ENCODE data around the gene CDH12. TPM values are rescaled to one million over a fixed set of nuclear protein-coding genes. Genes with fewer than 3 reads are reported as not detected.
"Not testable (repeated sequence)": the region's sequence is repeated elsewhere in the genome, so short reads cannot be mapped to it uniquely, and the experiment has no call there.

CDH12 gene
- total RNA-seq, 2 experiments from 2014 or later: not detected

- Mint-ChIP-seq H3K27ac (no peak overlapping the region), H3K4me3 (no peak overlapping the region), H3K27me3 (ENCODE audit: low read depth) (no peaks in the 10 kb centered on the region), H3K4me1 (ENCODE audit: low read depth) (no peaks in the 10 kb centered on the region), H3K9me3 (ENCODE audit: insufficient read depth) (peaks cover 3% of the 10 kb centered on the region), H3K36me3 (ENCODE audit: low read depth) (no peaks in the 10 kb centered on the region)
- ChIA-PET CTCF (no interaction called here), POLR2A (no interaction called here)
- ATAC-seq: no peak
- DNase-seq: no peak
These were observed 796.5 kb downstream of the CDH12 start for GRCh38 chr5:22056601-22057000.

DNA sequence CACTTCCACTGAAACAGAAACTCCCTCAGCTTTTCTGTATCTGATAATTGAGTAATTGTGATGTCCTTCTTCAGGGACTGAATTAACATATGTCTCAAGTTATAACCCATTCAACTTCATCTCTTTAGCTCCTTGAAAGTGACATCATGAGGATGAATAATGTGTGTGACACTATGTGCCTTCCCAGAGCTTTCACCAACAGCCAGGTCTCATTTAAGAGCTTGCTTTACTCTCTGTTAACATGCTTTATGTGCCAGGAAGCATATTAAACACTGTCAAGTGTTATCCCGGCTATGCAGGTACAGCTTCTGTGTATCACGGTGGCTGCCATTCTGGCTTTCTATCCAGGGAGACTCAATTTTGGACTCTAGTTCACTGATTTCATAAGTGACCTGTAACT is 799.9 kb downstream of the CDH12 start:
- Mint-ChIP-seq H3K36me3 (ENCODE audit: low read depth) (no peaks in the 10 kb centered on the region), H3K4me1 (ENCODE audit: low read depth) (no peaks in the 10 kb centered on the region), H3K27me3 (ENCODE audit: low read depth) (no peaks in the 10 kb centered on the region), H3K27ac (no peak overlapping the region), H3K4me3 (no peak overlapping the region), H3K9me3 (ENCODE audit: insufficient read depth) (peaks cover 3% of the 10 kb centered on the region)
- POLR2A ChIA-PET: no interaction called here
- DNase-seq (no peak), ATAC-seq (no peak)
- CTCF ChIA-PET: no interaction called here

DNA sequence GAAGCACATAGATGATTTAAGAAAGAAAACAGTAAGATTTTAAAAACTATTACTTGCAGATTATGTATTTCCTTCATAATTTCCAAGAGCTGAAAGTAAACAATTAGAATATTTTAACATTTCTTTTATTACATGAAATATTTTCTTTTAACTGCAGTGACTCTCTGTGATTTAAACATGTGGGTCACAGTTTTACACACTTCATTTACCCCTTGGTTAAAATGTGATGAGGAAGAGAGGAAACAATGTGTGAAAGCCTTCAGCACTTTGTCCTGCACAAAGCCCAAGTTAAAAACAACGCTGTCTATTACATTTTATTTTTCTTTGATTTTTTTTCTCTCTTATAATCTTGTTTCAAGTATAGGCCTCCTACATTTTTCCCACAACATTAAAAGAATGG is 801.3 kb downstream of the CDH12 start:
- H3K9me3 Mint-ChIP-seq (ENCODE audit: insufficient read depth): peaks cover 3% of the 10 kb centered on the region
- no peaks in the 10 kb centered on the region for H3K4me1 Mint-ChIP-seq (ENCODE audit: low read depth)
- H3K27ac Mint-ChIP-seq: no peak overlapping the region
- DNase-seq (no peak), ATAC-seq (no peak)
- POLR2A ChIA-PET: no interaction called here
- no peaks in the 10 kb centered on the region for H3K27me3 Mint-ChIP-seq (ENCODE audit: low read depth)
- no peaks in the 10 kb centered on the region for H3K36me3 Mint-ChIP-seq (ENCODE audit: low read depth)
- H3K4me3 Mint-ChIP-seq: no peak overlapping the region
- CTCF ChIA-PET: no interaction called here

DNA sequence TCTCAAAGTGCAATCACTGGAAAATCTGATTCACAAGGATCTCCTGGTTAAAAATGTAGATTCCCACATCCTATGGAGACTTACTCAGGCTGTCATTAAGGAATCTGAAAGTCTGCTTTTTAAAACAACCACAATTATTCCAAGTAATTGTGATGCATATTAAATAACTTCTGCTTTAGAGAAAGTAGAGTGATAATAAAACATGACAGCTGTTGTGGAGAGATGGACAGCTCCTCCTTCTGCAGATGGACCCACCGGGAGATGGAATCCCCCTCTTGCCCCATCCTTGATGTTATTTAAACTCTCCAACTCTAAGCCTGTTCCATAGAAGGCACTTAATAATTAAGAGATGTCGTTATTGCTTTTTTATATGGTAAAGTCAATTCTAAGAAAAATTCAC is 802.2 kb downstream of the CDH12 start:
- Mint-ChIP-seq H3K9me3 (ENCODE audit: insufficient read depth) (peaks cover 3% of the 10 kb centered on the region), H3K4me3 (no peak overlapping the region), H3K4me1 (ENCODE audit: low read depth) (no peaks in the 10 kb centered on the region), H3K27me3 (ENCODE audit: low read depth) (no peaks in the 10 kb centered on the region), H3K27ac (no peak overlapping the region), H3K36me3 (ENCODE audit: low read depth) (no peaks in the 10 kb centered on the region)
- CTCF ChIA-PET: no interaction called here
- ATAC-seq (no peak), DNase-seq (no peak)
- POLR2A ChIA-PET: no interaction called here

DNA sequence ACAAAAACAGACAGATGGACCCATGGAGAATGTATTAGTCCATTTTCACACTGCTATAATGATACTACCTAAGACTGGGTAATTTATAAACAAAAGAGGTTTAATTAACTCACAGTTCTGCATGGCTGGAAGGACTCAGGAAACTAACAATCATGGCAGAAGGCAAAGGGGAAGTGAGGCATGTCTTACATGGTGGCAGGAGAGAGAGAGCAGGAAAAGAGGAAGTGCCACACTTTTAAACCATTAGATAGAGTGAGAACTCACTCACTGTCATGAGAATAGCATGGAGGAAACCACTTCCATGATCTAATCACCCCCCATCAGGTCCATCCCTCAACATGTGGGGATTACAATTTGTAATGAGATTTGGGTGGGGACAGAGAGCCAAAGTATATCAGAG is 808.9 kb downstream of the CDH12 start:
- Mint-ChIP-seq H3K27me3 (ENCODE audit: low read depth) (no peaks in the 10 kb centered on the region), H3K27ac (no peak overlapping the region), H3K9me3 (ENCODE audit: insufficient read depth) (peaks cover 13% of the 10 kb centered on the region), H3K4me3 (no peak overlapping the region), H3K36me3 (ENCODE audit: low read depth) (no peaks in the 10 kb centered on the region), H3K4me1 (ENCODE audit: low read depth) (no peaks in the 10 kb centered on the region)
- DNase-seq: no peak
- ATAC-seq: no peak
- POLR2A ChIA-PET: no interaction called here
- CTCF ChIA-PET: no interaction called here

DNA sequence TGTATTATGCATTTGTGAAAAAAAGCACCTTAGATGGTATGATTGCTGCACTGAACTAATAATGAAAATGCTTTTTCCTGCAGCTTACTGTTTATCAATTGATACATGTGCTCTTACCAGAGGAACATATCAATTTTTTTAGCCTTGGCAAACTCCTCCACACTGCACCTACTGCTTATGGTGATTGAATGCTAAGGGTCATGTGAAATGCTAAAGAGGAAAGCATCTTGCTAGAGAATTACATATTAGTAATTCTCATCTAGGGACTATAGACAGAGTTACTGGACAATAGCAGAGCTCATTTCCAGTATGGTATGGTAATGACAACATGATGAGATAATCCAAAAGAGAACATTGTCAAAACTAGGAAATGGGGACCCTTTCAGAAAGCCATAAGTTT is 817.1 kb downstream of the CDH12 start:
- POLR2A ChIA-PET: no interaction called here
- Mint-ChIP-seq H3K27me3 (ENCODE audit: low read depth) (no peaks in the 10 kb centered on the region), H3K4me1 (ENCODE audit: low read depth) (no peaks in the 10 kb centered on the region), H3K9me3 (ENCODE audit: insufficient read depth) (peaks cover 12% of the 10 kb centered on the region), H3K4me3 (no peak overlapping the region), H3K36me3 (ENCODE audit: low read depth) (no peaks in the 10 kb centered on the region), H3K27ac (no peak overlapping the region)
- DNase-seq (no peak), ATAC-seq (no peak)
- CTCF ChIA-PET: no interaction called here

- ChIA-PET CTCF (no interaction called here), POLR2A (no interaction called here)
- H3K4me3 Mint-ChIP-seq: no peak overlapping the region
- H3K36me3 Mint-ChIP-seq (ENCODE audit: low read depth): no peaks in the 10 kb centered on the region
- no peak for ATAC-seq
- no peak for DNase-seq
- no peak overlapping the region for H3K27ac Mint-ChIP-seq
- H3K4me1 Mint-ChIP-seq (ENCODE audit: low read depth): no peaks in the 10 kb centered on the region
- peaks cover 5% of the 10 kb centered on the region for H3K9me3 Mint-ChIP-seq (ENCODE audit: insufficient read depth)
- H3K27me3 Mint-ChIP-seq (ENCODE audit: low read depth): no peaks in the 10 kb centered on the region
These were observed 820.1 kb downstream of the CDH12 start for GRCh38 chr5:22033066-22033465.

DNA sequence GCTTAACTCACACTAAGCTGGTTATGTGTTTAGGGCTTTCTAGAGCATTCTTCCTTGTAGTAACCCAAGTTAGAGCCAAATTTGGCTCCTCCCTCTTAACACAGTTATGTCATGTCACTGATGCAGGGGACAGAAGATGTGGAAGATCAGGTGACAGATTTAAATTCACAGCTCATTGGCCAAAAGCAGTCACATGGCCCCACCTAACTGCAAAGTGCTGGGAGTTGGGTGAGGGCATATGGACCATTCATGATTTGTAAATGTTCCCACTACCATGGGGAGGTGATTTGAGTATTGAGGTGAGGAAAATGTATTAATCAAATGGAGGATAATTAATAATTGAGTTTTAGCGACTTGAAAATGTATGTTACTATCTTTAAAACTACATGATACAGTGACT is 829.4 kb downstream of the CDH12 start:
- ChIA-PET CTCF (no interaction called here), POLR2A (no interaction called here)
- no peaks in the 10 kb centered on the region for H3K27me3 Mint-ChIP-seq (ENCODE audit: low read depth)
- H3K4me1 Mint-ChIP-seq (ENCODE audit: low read depth): no peaks in the 10 kb centered on the region
- H3K36me3 Mint-ChIP-seq (ENCODE audit: low read depth): no peaks in the 10 kb centered on the region
- H3K4me3 Mint-ChIP-seq: no peak overlapping the region
- H3K27ac Mint-ChIP-seq: no peak overlapping the region
- DNase-seq (no peak), ATAC-seq (no peak)
- H3K9me3 Mint-ChIP-seq (ENCODE audit: insufficient read depth): no peaks in the 10 kb centered on the region

- POLR2A ChIA-PET; H3K27me3 Mint-ChIP-seq (ENCODE audit: low read depth); H3K27ac Mint-ChIP-seq; H3K9me3 Mint-ChIP-seq (ENCODE audit: insufficient read depth); CTCF ChIA-PET; H3K36me3 Mint-ChIP-seq (ENCODE audit: low read depth); ATAC-seq; DNase-seq; H3K4me3 Mint-ChIP-seq; H3K4me1 Mint-ChIP-seq (ENCODE audit: low read depth): not testable (repeated sequence)
These were observed 840.3 kb downstream of the CDH12 start for GRCh38 chr5:22012893-22013292.

DNA sequence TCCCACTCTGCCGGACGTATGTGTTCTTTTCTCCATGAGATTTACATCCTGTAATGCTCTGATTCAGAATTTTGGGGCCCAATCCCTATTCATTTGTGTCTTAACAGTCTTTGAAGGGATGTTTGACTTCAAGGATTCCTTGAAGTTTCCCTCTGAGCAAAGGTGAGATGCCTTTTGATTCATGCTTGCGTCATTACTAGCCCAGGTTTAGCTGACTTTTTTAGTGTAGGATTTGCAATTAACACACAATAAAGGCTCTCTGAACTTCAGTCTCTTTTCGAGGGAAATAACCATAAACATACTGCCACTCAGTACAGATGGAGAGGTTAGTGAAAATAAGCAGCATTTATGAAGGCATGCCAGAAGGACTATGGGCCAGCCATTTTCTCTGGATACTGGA is 842.3 kb downstream of the CDH12 start:
- H3K36me3 Mint-ChIP-seq (ENCODE audit: low read depth); H3K9me3 Mint-ChIP-seq (ENCODE audit: insufficient read depth); H3K27ac Mint-ChIP-seq; ATAC-seq; H3K4me3 Mint-ChIP-seq; POLR2A ChIA-PET; CTCF ChIA-PET; H3K4me1 Mint-ChIP-seq (ENCODE audit: low read depth); H3K27me3 Mint-ChIP-seq (ENCODE audit: low read depth); DNase-seq: not testable (repeated sequence)

GRCh38 chr5:22001097-22001496 is 852.0 kb downstream of the CDH12 start:
- H3K4me3 Mint-ChIP-seq; H3K27me3 Mint-ChIP-seq (ENCODE audit: low read depth); ATAC-seq; H3K4me1 Mint-ChIP-seq (ENCODE audit: low read depth); POLR2A ChIA-PET; H3K9me3 Mint-ChIP-seq (ENCODE audit: insufficient read depth); H3K36me3 Mint-ChIP-seq (ENCODE audit: low read depth); H3K27ac Mint-ChIP-seq; DNase-seq; CTCF ChIA-PET: not testable (repeated sequence)

- H3K27ac Mint-ChIP-seq; DNase-seq; CTCF ChIA-PET; POLR2A ChIA-PET; H3K4me1 Mint-ChIP-seq (ENCODE audit: low read depth); H3K4me3 Mint-ChIP-seq; ATAC-seq; H3K36me3 Mint-ChIP-seq (ENCODE audit: low read depth); H3K9me3 Mint-ChIP-seq (ENCODE audit: insufficient read depth); H3K27me3 Mint-ChIP-seq (ENCODE audit: low read depth): not testable (repeated sequence)
These were observed 867.3 kb downstream of the CDH12 start for GRCh38 chr5:21985799-21986198.

GRCh38 chr5:21951571-21951970 is 901.6 kb downstream of the CDH12 start:
- H3K4me1 Mint-ChIP-seq (ENCODE audit: low read depth); POLR2A ChIA-PET; CTCF ChIA-PET; H3K36me3 Mint-ChIP-seq (ENCODE audit: low read depth); DNase-seq; H3K27me3 Mint-ChIP-seq (ENCODE audit: low read depth); H3K4me3 Mint-ChIP-seq; H3K9me3 Mint-ChIP-seq (ENCODE audit: insufficient read depth); ATAC-seq; H3K27ac Mint-ChIP-seq: not testable (repeated sequence)

GRCh38 chr5:21931116-21931515 is 922.0 kb downstream of the CDH12 start:
- CTCF ChIA-PET: no interaction called here
- ATAC-seq: no peak
- POLR2A ChIA-PET: no interaction called here
- H3K9me3 Mint-ChIP-seq (ENCODE audit: insufficient read depth): peaks cover 13% of the 10 kb centered on the region
- H3K36me3 Mint-ChIP-seq (ENCODE audit: low read depth): no peaks in the 10 kb centered on the region
- no peak for DNase-seq
- no peak overlapping the region for H3K4me3 Mint-ChIP-seq
- H3K4me1 Mint-ChIP-seq (ENCODE audit: low read depth): no peaks in the 10 kb centered on the region
- H3K27ac Mint-ChIP-seq: no peak overlapping the region
- no peaks in the 10 kb centered on the region for H3K27me3 Mint-ChIP-seq (ENCODE audit: low read depth)

Measured in activated CD8-positive, alpha-beta T cell treated with anti-CD3 and anti-CD28 coated beads, Interleukin-2, amount 10 ng/mL, durations not matched to agents 7 days and 5 days (primary cell).